Body of pancreas (tissue), 4 donors: ENCODE data around the gene NDUFV1. TPM values are rescaled to one million over a fixed set of nuclear protein-coding genes. Genes with fewer than 3 reads are reported as not detected.

Experiments
- ATAC-seq: fragments of 150-250 bp; one replicate; pipeline ENCODE4 v1.9.1; 2016
- DNase-seq, 4 donors: peaks; one replicate each; pipeline ENCODE4 v3.0.0-alpha.2; 2019
- H3K27ac ChIP-seq, 4 donors: fragments of 200-600 bp; sonication (generic); 1 replicate in 3 of 4; 2 replicates in 1 of 4; pipeline versions ENCODE4 v1.5.1 to v1.6.1; 2016 to 2019; ENCODE audit warnings: mild to moderate bottlenecking in 1 of 4, mixed read lengths in 1 of 4, moderate library complexity in 1 of 4
- H3K27me3 ChIP-seq, 2 donors: fragments of 200-600 bp; sonication (generic); one replicate each; pipeline ENCODE4 v1.6.0; 2016; ENCODE audit warnings: mild to moderate bottlenecking in 1 of 2
- H3K36me3 ChIP-seq, 2 donors: fragments of 200-600 bp; sonication (generic); replicated peaks in 1 of 2; 2 replicates each; pipeline ENCODE4 v1.5.1; 2016; ENCODE audit warnings: low read depth in 2 of 2; ENCODE audit not compliant: insufficient read depth in 1 of 2
- H3K4me1 ChIP-seq: fragments of 200-600 bp; sonication (generic); one replicate; pipeline ENCODE4 v1.6.0; 2016
- H3K4me3 ChIP-seq, 2 donors: fragments of 200-600 bp; sonication (generic); 1 replicate in 1 of 2; 2 replicates in 1 of 2; pipeline ENCODE4 v1.5.1; 2016 to 2019
- H3K9me3 ChIP-seq, 3 donors: fragments of 200-600 bp; sonication (generic); 1 replicate in 2 of 3; 2 replicates in 1 of 3; pipeline ENCODE4 v1.5.1; 2016
- POLR2A ChIP-seq, 3 donors: fragments of 450-650 bp; IDR thresholded peaks; one replicate each; pipeline ENCODE4 v1.6.1; 2016; ENCODE audit warnings: antibody characterized with exemption in 3 of 3, mild to moderate bottlenecking in 2 of 3
- WGBS, 2 donors: methylation state at CpG; one replicate each; pipeline ENCODE4 v1.1.5; 2017; 5-methylcytosine and 5-hydroxymethylcytosine counted together
- intact Hi-C: fragments of 100-400 bp; cut with DNase I; formaldehyde crosslinking; loops from one replicate; pipeline ENCODE4 v1.15.1; 2023
- total RNA-seq, 2 donors: library from RNA; depleted of rRNA; stranded (reverse); fragments of >200 nt; gene quantifications; one replicate each; pipeline ENCODE4 v1.1.0, GENCODE V29; 2016
- TF ChIP-seq, protein P1 (sequence below), 7 experiments: fragments of 450-650 bp in 4 of 7; fragments of 200-600 bp in 3 of 7; sonication (generic) in 3 of 7; IDR thresholded peaks; one replicate each; pipeline ENCODE4 v1.5.1; 2016 to 2019; ENCODE audit warnings: antibody characterized with exemption in 7 of 7

Gene NDUFV1
- total RNA-seq, 2 donors from 2014 or later: 209 to 264 TPM

- DNase-seq: no peak
- ATAC-seq: no peak
- TF ChIP-seq, protein P1, sequence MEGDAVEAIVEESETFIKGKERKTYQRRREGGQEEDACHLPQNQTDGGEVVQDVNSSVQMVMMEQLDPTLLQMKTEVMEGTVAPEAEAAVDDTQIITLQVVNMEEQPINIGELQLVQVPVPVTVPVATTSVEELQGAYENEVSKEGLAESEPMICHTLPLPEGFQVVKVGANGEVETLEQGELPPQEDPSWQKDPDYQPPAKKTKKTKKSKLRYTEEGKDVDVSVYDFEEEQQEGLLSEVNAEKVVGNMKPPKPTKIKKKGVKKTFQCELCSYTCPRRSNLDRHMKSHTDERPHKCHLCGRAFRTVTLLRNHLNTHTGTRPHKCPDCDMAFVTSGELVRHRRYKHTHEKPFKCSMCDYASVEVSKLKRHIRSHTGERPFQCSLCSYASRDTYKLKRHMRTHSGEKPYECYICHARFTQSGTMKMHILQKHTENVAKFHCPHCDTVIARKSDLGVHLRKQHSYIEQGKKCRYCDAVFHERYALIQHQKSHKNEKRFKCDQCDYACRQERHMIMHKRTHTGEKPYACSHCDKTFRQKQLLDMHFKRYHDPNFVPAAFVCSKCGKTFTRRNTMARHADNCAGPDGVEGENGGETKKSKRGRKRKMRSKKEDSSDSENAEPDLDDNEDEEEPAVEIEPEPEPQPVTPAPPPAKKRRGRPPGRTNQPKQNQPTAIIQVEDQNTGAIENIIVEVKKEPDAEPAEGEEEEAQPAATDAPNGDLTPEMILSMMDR (IDR thresholded peaks at IDR 0.05): no peak
- TF ChIP-seq POLR2A (IDR thresholded peaks at IDR 0.05): no peak
- H3K4me1 ChIP-seq: peaks cover 44% of the 10 kb centered on the region
- intact Hi-C loops: no loop called here
- no peaks in the 10 kb centered on the region for H3K27me3 ChIP-seq
- WGBS, 2 donors: 43% methylated on average over 13 of the region's 13 CpGs
- no peak overlapping the region for H3K4me3 ChIP-seq
- no peaks in the 10 kb centered on the region for H3K36me3 ChIP-seq
- peaks cover 0 to 3% (median 0%) of the 10 kb centered on the region in 3 donors for H3K9me3 ChIP-seq
- no peak overlapping the region for H3K27ac ChIP-seq
Measured at GRCh38 chr11:67651976-67652781, 45.4 kb downstream of the NDUFV1 start.

DNA sequence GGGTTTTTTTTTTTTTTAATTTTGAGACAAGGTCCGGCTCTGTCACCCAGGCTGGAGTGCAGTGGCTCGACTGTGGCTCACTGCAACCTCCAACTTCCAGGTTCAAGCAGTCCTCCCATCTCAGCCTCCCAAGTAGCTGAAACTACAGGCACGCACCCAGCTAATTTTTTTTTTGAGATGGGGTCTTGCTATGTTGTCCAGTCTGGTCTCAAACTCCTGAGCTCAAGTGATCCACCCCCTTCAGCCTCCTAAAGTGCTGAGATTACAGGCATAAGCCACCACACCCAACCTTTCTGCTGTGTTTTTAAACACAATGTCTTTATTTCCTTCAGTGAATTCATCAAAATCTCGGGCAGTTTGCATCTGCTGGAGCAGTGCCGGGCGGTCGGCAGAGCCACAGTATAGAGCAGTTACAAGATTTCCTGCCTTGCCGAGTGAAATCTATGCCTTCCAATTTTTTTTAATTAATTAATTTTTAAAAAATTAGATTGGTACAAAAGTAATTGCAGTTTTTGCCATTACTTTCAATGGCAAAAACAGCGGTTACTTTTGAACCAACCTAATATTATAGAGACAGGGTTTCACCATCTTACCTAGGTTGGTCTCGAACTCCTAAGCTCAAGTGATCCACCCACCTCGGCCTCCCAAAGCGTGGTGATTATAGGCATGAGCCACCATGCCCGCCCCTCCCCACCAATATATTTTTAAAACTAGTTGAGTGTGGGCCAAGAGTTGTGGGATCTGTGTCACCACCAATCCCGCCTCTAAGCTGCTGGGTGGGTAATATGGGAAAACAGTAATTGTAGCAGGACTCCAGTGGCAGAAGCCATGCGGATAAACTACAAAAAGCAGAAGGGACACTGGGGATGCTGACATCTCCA, 46.5 kb downstream of the NDUFV1 start:
- 79 to 91% methylated on average over 14 to 15 of the region's 15 CpGs for WGBS, 2 donors
- TF ChIP-seq, protein P1 (IDR thresholded peaks at IDR 0.05): no peak
- TF ChIP-seq POLR2A (IDR thresholded peaks at IDR 0.05): no peak
- Histone ChIP-seq H3K27ac (no peak overlapping the region), H3K4me1 (peaks cover 34% of the 10 kb centered on the region), H3K9me3 (peaks cover 0 to 3% (median 0%) of the 10 kb centered on the region in 3 donors), H3K27me3 (no peaks in the 10 kb centered on the region), H3K36me3 (no peaks in the 10 kb centered on the region), H3K4me3 (no peak overlapping the region)
- no peak for DNase-seq
- no peak for ATAC-seq
- intact Hi-C loops: no loop called here

DNA sequence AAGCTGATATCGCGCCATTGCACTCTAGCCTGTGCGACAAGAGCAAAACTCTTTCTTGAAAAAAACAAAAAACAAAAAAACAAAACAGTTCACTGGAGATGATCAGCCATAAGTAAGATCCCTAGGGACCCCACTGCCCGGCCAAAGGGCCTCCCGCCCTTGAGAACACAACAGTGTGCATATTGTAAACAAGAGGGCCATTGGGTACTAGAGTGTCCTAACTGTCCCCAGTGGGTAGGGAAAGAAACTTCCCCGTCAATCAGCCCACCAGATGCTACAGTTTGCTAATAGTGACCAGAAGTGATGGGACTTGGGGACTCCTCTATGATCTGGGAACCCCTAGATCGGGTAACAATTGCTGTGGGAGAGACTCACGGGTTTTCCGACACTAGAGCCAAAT, 47.5 kb downstream of the NDUFV1 start:
- H3K36me3 ChIP-seq: no peaks in the 10 kb centered on the region
- intact Hi-C loops: no loop called here
- peaks cover 0 to 3% (median 0%) of the 10 kb centered on the region in 3 donors for H3K9me3 ChIP-seq
- peaks cover 24% of the 10 kb centered on the region for H3K4me1 ChIP-seq
- DNase-seq: no peak
- no peak for ATAC-seq
- H3K4me3 ChIP-seq: no peak overlapping the region
- H3K27me3 ChIP-seq: no peaks in the 10 kb centered on the region
- no peak overlapping the region for H3K27ac ChIP-seq
- 77 to 78% methylated on average over 9 of the region's 9 CpGs for whole genome bisulfite sequencing, 2 donors
- no peak for TF ChIP-seq POLR2A (IDR thresholded peaks at IDR 0.05)
- TF ChIP-seq, protein P1 (IDR thresholded peaks at IDR 0.05): no peak

- Histone ChIP-seq H3K9me3 (peaks cover 0 to 3% (median 0%) of the 10 kb centered on the region in 3 donors), H3K4me1 (peaks cover 8% of the 10 kb centered on the region), H3K4me3 (no peak overlapping the region), H3K27ac (no peak overlapping the region), H3K27me3 (no peaks in the 10 kb centered on the region), H3K36me3 (no peaks in the 10 kb centered on the region)
- TF ChIP-seq, protein P1 (IDR thresholded peaks at IDR 0.05): no peak
- TF ChIP-seq POLR2A (IDR thresholded peaks at IDR 0.05): no peak
- WGBS, 2 donors: 89 to 90% methylated on average over 4 of the region's 4 CpGs
- intact Hi-C loops: no loop called here
- ATAC-seq (no peak), DNase-seq (no peak)
Measured at GRCh38 chr11:67656278-67656922, 49.7 kb downstream of the NDUFV1 start.
